GM03348 (cell line): ENCODE results near the gene DNAJC7.
"Not testable (repeated sequence)": the region's sequence is repeated elsewhere in the genome, so short reads cannot be mapped to it uniquely, and the experiment has no call there.

Experiments
- DNase-seq: peaks from one replicate; pipeline ENCODE4 v3.0.0; 2012; ENCODE audit warnings: low spot score

Gene DNAJC7

DNA sequence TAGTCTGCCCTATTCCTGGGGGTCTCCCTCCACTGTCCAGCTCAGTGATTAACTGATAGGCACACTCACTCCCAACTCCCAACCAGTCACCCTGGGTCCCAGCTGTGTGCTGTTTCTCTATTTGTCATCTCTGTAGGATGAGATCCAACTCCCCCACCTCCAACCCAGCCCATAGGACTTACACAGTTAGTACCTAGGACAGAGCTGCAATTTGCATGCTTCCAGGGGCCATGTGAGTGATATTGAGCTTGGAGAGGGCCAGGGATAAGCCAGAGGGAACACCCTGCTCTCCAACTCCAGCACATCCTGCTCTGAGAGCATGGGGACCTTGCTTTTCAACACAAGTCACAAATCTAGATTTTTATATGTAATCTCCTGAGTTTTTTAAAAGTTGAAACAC lies 24.4 kb upstream of the DNAJC7 start:
- DNase-seq, result no peak

DNA sequence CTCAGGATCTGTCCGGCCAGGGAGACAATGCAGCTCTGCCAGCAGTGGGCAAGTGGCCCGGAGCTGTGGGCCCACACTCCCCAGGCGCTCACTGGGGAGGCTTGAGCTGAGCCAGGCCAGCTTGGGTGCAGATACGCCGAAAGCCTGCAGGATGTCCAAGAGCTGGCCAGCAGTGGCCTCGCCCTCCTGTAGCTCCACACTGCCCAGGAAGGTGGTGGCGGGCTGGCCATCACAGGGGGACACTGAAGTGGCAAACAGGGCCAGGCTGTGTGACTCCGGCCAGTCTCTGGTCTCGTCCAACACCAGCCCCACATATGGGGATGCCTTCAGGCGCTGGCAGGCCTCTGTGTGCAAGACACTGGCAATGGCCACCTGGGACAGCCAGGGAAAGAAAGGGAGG lies 23.6 kb upstream of the DNAJC7 start:
- no peak for DNase-seq

DNA sequence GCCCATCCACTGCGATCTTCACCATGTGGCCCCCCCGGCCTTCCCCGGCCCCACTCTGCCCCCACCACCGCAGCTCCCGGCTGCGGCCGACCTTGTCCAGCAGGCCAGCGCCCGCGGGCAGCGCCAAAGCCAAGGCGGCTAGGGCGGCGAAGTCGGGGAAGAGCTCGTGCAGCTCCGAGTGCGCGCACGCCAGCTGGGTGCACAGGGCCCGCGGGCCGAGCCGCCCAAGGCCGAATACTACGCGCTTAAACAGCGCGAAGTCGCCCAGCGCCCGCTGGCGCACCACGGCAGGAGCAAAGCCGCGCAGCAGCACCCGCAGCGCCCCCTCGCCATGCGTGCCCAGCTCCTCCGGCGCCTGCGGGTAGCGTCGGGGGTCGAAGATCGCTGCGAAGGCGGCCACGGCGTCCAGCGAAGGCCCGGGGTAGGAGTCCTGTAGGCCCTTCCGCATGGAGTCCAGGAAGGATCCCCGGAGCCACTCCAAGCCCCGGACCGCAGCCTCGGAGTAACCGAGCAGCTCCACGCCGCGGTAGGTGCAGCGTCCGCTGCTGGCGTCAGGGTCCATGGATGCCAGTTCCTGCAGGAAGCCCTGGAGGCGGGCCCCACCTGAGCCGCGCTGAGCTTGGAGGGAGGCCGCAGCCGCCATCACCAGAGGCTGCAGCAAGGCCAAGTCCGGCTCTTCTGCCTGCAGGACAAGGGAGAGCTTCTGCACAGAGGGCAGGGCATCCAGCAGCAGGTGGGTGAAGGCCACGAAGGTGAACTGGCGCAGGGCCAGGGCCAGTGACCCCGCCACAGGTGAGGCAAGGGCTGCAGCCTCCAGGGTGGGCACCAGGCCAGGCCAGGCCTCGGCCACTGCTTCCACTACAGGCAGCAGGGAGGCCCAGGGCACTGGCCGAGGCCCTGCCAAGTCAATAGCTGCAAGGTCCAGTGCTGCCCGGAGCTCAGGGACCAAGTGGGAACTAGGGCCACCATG lies 22.8 kb upstream of the DNAJC7 start:
- DNase-seq, result no peak

DNA sequence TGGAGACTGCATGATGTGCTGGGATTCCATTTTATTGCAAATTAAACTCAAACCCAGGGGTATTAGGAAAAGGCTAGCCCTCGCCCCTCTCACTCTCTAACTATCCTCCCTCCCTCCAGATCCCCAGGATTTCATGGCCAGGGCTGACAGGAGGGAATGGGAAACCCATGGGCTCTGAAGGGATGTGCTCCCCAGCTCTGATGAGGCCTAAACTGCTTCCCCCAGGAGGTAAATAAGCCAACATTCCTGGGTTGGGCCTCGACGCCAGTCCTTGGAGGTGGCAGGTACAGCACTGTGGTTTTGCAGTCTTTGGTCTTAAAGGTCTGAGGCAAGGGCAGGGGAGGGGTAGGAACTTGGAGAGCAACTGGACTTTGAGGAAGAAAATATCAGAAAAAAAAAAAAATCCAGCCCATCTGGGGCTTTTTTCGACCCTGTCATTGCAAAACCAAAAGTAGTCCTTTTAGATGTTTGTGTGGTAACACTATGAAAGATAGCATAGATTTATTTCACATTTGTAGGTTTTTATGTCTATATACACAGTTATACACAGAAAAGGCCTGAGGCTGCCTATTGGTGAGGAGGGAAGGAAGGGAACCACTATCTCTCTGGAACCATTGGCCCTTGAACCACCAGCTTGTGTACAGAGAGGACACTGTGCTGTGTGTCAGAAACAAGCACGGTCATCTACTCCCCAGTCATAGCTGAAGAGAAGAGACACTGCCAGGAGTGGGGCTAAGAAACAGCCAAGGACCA lies 21.2 kb upstream of the DNAJC7 start:
- DNase-seq, result no peak

DNA sequence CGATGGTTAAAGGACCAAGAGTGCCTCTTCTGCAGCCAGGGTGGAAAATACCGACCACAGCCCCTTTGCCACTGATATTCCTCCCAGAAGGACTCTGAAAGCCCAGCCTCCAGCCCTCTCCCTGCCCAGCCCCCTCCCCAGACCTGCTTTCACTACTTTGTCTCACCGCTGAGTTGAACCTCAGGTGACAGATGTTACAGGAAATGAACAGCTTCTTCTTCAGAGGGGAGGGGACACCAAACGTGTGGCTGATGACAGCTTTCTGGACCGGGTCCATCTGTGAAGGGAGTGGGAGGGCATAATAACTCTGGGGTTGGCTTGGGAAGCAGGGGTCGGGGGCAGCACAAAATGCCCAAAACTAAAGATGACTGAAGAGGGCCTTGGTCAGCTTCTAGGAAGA lies 16.8 kb upstream of the DNAJC7 start:
- no peak for DNase-seq

DNA sequence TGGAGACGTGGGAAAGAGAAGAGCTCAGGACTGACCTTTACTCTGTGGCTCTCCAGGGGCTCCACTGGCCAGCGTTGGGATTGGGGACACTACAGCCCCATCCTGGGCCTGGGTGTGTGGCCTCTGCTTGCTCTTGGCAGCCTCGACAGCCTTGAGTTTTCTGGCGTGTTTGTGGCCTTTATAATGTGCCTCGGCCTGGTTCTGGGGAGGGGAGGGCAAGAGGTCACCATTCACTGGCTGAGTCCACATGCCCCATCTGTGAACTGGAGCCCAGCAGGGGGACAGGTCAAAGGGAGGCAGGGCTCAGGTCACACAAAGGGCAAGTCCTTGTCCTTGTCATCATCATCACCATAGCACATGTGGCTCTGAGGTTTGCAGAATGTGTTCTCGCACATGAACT lies 14.3 kb upstream of the DNAJC7 start:
- no peak for DNase-seq

DNA sequence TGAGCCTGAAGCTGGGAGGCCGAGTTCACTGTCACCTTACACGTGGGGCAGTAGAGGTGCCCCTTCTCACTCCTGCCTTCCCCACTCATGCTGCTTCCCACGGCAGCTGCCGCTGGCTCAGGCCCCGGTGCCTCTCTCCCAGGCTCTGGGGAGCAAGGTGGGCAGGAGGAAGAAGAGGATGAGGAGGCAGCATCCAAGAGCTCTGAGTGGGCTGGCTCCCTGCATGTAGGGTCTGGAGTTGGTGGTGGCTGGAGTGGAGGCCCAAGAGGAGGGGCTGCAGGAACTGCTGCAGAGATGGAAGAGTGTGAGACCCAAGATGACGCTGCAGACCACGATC lies 11.5 kb upstream of the DNAJC7 start:
- no peak for DNase-seq

DNA sequence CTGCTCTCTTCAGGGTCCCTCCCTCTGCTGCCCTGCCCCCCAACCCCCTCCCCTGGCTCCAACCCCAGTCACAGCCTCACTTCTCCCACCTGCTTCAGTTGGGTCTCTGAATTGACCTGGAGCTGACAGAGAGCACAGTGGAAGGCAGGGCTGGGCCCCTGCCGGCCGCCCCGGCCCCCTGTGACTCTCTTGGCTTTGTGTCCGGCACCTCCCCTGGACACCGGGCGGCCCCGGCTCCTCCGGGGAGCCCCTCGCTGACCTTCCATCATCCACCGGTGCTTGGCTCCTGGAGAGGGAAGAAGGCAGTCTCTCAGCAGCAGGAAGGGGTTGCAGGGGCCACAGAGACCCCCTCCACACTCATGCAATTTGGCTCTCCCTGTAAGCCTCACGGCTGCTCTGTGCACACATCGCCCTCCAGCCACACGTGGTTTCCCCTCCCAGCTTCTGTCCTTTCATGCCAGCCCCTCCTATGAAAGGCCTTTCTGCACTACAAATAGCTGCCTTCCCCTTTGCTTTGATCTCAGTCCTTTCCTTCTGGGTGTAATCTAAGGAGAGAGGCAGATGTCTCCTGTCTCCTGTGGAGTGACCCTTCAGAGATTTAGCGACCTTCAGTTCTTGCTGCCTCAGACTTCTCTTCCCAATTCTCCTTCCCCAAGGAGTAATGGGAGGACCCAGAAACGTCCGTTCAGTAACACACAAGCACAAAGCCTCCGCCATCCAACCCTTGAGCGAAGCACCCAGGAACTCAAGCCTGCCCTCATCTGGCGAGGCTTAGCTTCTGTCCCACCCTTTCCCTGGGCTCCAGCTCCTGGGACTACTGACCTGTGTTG lies 10.9 kb upstream of the DNAJC7 start:
- no peak for DNase-seq

DNA sequence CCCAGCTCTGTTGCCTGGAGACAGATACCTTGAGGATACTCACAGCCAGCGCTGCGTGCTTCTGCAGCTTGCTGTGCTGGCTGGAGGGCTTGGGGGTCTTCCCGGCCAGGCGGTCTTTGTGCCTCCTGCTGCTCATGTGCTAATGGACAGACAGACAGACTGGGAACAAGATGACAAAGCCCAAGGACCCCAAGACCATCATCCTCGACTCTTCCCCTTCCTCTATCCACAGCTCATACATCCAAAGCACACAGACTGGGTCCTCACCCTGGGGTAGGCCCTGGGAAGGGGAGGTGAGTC lies 10.3 kb upstream of the DNAJC7 start:
- no peak for DNase-seq

DNA sequence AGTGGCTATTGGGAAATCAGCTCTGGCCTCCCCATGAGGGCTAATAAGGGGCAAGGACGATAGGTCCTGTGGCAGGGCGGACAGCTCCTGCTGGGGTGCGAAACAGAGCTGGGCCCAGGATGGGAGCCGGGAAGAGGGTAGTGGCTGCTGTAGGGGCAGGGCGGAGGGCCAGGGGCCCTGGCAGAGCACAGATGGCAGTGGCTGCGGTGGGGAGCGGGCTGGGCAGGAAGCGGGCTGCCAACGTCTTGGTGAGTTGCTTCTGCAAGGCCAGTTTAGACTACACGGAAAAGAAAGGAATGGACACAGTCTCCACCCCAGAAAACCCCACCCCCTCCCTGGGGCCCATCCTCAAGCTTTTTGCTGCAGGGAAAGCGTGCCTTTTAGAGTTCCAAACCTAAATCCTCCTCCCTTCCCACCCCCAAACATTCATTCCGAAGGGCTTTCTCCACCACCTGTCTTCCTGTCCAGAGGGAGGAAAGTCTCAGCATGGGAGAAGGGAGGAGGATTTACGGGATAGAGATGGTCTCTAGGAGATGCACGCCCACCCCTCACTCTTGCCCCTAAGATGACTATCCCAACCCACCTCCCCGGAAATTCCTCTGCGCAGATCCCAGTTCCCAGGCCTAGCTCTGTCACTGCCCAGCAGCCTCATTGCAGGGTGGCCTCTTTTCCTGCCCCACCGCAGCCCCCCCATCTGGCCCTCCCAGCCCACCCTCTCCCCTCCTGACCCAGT lies 9.8 kb upstream of the DNAJC7 start:
- DNase-seq, result no peak

DNA sequence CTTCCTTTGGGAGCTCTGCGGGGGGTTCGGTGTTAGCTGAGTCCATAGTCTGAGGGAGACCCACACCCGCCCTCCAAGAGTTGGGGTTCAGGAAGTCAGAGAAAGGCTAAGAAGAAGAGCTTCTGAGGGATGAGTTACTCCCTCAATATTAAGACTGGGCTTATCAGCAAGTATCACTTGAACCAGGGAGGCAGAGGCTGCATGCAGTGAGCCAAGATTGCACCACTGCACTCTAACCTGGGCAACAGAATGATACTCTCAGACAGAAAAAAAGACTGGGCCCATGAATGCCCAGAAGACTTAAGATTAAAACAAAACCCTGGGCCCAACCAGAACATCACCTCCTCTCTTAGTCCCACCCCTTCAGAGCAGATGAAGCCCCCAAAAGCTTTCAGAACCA lies 8.7 kb upstream of the DNAJC7 start:
- DNase-seq, result no peak

DNA sequence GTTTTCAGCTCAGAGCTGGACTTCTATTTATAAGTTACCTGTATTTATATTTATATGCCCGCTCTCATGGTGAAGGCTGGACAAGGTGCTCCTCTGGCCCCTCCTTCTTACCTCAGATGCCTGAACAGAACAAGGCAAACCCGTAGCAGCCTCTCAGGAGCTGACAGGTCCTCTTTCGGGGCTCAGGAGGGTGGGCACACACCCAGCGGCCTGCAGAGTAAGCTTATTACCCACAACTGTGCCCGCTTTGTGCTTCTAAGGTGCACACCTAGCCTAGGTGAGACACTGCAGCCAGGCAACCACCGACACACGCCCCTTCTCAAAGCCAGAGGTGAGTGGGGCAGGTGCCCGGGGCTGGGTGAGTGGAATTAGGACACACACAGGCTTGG lies 7.9 kb upstream of the DNAJC7 start:
- no peak for DNase-seq

DNA sequence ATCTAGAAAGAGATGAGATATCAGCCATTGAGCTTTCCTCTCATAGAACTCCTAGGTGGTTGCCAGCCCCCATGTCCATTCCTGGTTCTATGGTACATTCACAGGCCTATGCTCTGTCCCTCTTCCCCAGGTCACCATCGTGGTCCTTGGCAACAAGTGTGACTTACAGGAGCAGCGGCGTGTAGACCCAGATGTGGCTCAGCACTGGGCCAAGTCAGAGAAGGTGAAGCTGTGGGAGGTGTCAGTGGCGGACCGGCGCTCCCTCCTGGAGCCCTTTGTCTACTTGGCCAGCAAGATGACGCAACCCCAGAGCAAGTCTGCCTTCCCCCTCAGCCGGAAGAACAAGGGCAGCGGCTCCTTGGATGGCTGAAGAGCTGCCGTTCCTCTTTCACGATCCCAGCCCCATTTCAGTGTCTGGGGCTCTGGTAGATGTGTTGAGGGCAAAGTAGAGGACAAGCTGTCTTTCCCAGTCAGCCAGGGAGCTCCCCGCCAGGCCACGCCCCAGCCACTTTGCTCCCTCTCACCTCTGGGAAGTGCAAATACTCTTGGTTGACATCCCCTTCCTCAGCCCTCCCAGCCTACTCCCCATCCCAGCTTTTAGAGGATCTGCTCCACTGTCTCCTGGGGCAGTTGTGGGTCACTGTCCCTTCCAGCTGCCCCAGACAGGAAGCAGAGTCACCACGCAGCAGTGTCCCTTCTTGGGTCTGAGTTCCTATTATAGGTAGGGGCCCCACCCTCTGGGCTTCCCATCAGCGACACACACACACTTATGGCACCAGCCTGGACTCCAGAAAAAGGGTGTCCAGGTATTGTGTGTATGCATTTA lies 6.5 kb upstream of the DNAJC7 start:
- DNase-seq, result no peak

DNA sequence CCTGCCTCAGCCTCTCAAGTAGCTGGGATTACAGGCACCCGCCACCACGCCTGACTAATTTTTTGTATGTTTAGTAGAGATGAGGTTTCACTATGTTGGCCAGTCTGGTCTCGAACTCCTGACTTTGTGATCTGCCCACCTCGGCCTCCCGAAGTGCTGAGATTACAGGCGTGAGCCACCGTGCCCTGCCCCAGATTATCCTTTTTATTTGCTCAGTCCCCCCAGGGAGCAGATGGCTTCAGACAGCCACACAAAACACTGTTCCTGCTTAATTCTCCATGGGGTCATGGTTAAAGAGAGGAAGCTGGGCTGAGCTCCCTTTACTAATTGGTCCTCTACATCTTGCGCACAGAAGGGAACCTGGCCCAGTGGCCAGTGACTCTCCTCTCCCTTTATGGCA lies 3.6 kb upstream of the DNAJC7 start:
- not testable (repeated sequence) for DNase-seq

DNA sequence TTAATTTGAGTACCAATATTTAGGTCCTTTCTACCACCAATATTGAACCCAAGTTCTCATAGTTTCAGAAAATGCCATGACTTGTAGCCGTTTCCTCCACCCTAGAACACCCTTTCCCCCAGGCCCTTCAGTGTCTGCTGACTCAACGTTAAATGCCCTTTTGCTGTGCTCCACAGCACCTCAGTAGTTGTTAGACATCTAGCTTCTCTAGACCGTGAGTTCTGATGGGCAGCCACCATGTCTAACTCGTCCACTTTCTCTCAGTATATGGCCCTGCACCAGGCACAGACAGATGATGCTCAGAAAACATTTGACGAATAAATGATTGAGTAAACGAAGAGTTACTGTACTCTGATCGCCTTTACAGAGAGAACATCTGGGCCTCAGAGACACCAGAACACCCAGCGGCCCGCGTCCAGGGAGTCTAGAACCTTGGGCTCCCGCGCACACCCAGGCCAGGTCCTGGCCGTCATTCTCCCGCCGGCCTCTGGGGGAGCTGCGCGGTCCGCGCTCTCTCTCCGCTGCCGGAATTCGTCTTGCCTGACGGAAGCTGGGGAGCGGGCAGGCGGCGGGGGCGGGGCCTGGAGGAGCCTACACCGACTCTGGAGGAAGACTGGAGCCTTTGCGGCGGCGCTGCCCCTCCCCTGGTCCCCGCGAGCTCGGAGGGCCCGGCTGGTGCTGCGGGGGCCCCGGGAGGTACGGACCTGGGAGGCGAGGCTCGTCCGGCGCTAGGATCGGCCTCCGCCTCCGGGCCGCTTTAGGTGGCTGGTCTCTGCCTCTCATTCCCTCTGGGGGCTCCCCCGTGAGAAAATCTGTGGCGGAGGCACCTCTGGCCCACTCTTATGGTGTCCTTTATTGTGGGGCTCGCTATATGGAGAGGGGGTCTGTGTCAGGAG lies 2.5 kb upstream of the DNAJC7 start, which contains the start of gene NKIRAS2:
NKIRAS2 (plus strand) TSS at position 582 of the 896 bp plus-strand sequence. CDS start 1,488 bp downstream, outside the sequence.
- peak; percentile 97 for DNase-seq

DNA sequence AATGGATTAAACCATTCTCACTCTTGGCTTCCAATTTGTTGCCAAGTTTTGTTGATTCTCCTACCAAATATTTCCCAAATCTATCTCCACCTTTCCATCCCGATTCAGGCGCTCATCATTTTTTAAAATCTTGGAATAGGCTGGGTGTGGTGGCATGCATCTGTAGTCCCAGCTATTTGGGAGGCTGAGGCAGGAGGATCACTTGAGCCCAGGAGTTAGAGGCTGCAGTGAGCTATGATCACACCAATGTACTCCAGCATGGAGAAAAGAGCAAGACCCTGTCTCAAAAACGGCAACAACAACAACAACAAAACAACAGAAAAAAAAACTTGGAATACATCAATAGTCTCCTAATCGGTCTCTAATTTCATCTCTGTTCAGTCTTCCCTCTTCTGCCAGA lies 1.7 kb upstream of the DNAJC7 start:
- no peak for DNase-seq

DNA sequence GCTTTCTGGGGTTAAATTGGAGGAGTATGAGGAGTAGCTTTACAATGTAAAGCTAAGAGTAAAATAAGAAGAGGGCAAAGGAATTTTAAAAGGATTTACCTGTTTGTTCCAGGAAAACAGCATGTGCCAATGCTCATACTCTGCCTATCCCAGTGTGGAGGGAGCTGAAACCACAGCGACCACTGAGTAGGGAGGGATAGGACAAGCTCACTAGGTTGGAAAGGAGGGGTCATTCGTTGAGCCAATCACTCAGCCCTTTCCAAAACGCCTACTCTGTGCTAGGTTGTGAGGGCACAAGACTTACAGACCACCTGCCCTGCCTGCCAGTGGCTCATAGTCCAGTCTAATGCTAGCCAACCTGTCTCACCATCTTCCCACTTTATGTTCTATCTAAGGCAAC lies 1.1 kb upstream of the DNAJC7 start:
- DNase-seq, result no peak

DNA sequence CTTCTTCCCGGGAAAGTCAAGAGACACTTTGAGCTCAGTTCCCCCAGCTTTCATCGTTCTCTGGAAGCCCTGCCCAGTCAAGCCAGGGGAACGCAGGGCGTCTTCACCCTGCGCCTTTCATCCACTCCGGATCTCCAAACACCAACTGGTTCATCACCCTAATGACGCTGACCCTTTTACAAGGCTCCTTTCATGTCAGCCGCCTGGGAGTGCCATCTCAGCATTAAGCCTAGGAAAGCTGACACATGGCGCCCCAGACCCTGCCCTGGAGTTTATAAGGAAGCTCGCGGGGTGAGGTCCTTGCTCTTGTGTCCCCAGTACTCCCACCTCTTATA lies 594 bp upstream of the DNAJC7 start:
- no peak for DNase-seq

DNA sequence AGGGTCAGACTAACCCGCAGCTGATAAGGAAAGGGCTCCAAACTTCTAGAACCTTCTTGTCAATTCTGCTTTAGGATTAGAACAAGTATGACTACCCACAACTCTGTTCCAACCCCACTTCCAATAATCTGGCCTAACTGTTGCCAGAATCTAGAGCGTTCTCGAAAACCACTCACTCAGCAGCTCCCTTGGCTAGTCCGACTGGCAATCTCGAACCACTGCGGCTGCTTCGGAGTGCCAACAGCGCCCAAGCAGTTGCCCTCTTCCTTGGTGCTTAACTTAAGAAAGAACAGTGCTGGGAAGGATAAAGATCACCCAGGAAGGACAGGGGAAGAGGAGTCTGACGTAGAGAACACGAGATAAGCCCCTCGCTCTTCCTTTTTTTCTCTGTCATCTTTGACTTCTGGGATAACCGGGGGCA lies 818 bp downstream of the DNAJC7 start:
- peak; percentile 32 for DNase-seq

DNA sequence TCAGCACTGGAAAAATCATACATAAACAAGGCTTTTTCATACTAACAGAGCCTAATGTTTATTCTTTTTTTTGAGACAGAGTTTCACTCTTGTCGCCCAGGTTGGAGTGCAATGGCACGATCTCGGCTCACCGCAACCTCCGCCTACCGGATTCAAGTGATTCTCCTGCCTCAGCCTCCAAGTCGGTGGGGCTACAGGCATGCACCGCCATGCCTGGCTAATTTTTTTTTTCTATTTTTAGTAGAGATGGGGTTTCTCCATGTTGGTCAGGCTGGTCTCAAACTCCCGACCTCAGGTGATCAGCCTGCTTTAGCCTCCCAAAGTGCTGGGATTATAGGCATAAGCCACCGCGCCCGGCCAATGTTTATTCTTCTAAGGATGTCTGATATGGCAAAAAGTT lies 3.5 kb downstream of the DNAJC7 start:
- not testable (repeated sequence) for DNase-seq
